ENCODE results near the gene ZNF574. TPM values are rescaled to one million over a fixed set of nuclear protein-coding genes. Genes with fewer than 3 reads are reported as not detected.

The ZNF574 gene
- total RNA-seq, 4 donors from 2014 or later: 28.4 to 52.1 (median 30.8) TPM

GRCh38 chr19:42048992-42049391 lies 27.0 kb upstream of the ZNF574 start:
- H3K4me3 ChIP-seq (ENCODE audit: low read depth, poor library complexity, severe bottlenecking): no peak overlapping the region
- no peak for TF ChIP-seq POLR2A (IDR thresholded peaks at IDR 0.05)
- TF ChIP-seq, protein P1, sequence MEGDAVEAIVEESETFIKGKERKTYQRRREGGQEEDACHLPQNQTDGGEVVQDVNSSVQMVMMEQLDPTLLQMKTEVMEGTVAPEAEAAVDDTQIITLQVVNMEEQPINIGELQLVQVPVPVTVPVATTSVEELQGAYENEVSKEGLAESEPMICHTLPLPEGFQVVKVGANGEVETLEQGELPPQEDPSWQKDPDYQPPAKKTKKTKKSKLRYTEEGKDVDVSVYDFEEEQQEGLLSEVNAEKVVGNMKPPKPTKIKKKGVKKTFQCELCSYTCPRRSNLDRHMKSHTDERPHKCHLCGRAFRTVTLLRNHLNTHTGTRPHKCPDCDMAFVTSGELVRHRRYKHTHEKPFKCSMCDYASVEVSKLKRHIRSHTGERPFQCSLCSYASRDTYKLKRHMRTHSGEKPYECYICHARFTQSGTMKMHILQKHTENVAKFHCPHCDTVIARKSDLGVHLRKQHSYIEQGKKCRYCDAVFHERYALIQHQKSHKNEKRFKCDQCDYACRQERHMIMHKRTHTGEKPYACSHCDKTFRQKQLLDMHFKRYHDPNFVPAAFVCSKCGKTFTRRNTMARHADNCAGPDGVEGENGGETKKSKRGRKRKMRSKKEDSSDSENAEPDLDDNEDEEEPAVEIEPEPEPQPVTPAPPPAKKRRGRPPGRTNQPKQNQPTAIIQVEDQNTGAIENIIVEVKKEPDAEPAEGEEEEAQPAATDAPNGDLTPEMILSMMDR (IDR thresholded peaks at IDR 0.05): no peak
- 36 to 48% methylated on average over 4 of the region's 4 CpGs for whole genome bisulfite sequencing, 2 donors
- intact Hi-C loops (cut with DNase I; ENCODE audit: low total_unique reads): no loop called here
- no peak for DNase-seq (ENCODE audit: low spot score in 2 of 2)

GRCh38 chr19:42051166-42052115 lies 24.5 kb upstream of the ZNF574 start:
- 67 to 70% methylated on average over 14 of the region's 14 CpGs for WGBS, 2 donors
- DNase-seq (ENCODE audit: low spot score in 2 of 2): peak in 1 of 2 donors; percentile 72
- H3K4me3 ChIP-seq (ENCODE audit: low read depth, poor library complexity, severe bottlenecking): no peak overlapping the region
- intact Hi-C loops (cut with DNase I; ENCODE audit: low total_unique reads): no loop called here
- TF ChIP-seq, protein P1 (IDR thresholded peaks at IDR 0.05): no peak
- TF ChIP-seq POLR2A (IDR thresholded peaks at IDR 0.05): no peak

DNA sequence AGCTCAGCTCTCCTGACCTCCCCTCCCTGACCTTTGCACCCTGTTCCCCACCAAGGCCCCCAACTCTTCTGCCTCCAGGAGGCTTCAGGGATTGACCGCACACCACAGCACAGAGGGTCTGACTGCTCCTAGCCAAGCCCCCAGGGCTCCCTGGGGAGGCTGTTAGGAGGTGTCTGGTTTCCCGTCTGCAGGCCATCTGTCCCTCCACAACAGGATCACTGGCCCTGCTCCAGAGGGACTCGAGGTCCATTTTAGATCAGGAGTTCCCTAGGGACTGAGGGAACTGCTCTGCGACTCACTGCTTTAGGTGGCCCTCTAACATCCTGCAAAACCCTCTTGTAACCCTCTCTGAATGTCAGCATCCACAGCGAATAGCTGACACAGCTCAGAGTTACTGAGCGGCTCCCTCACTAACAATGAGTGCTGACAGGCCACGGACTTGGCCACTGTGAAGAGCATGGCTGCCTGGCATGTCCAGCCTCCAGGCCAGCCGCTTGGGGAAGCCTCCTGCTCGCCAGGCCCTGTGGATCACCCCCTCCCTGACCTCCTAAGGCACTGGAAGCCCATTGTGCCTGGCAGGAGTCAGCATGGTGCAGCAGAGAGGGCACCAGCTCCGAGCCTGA lies 23.6 kb upstream of the ZNF574 start:
- no peak for DNase-seq (ENCODE audit: low spot score in 2 of 2)
- H3K4me3 ChIP-seq (ENCODE audit: low read depth, poor library complexity, severe bottlenecking): no peak overlapping the region
- WGBS, 2 donors: 61 to 62% methylated on average over 10 of the region's 10 CpGs
- no peak for TF ChIP-seq POLR2A (IDR thresholded peaks at IDR 0.05)
- TF ChIP-seq, protein P1 (IDR thresholded peaks at IDR 0.05): no peak
- intact Hi-C loops (cut with DNase I; ENCODE audit: low total_unique reads): no loop called here

DNA sequence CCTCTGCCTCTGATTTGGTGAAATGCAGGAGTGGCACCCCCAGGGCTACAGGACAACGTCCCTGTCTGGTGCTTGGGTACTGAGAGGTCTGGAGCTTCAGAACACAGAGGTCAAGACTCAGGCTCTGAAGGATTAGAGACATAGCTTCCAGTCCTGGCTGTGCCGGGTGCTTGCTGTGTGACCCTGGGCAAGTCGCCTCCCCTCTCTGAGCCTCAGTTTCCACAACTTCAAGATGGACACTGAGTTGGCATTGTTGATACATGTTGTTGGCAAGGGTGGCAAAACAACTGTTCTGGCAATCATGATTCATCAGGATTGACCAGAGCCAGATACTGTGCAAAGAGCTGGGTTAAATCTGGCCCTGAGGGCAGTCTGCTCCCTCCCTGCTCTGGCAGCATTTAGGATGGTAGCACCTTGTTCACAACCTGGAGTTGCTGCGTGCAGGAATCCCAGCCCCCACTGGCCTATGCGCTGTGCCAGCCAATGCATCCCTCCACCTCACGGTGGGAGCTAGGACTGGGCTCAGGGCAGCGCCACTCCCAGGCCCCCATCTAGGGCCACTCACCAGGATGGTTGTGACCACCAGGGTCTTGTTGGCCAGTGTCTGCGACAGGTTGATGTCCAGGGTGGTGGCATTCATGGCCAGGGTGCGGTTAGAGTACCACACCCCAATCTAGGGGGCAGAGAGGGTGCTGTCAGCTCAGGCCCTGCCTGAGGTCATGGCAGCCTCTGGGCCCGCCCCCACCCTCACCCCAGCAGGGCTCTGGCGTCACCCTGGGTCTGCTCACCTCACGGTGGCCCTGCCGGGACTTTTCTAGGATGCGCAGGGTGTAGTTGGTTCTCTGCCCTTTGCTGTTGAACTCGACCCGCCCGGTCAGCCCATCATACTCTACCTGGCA lies 22.7 kb upstream of the ZNF574 start:
- intact Hi-C loops (cut with DNase I; ENCODE audit: low total_unique reads): no loop called here
- WGBS, 2 donors: 64 to 68% methylated on average over 13 to 15 of the region's 17 CpGs
- TF ChIP-seq POLR2A (IDR thresholded peaks at IDR 0.05): no peak
- TF ChIP-seq, protein P1 (IDR thresholded peaks at IDR 0.05): no peak
- no peak for DNase-seq (ENCODE audit: low spot score in 2 of 2)
- H3K4me3 ChIP-seq (ENCODE audit: low read depth, poor library complexity, severe bottlenecking): no peak overlapping the region

DNA sequence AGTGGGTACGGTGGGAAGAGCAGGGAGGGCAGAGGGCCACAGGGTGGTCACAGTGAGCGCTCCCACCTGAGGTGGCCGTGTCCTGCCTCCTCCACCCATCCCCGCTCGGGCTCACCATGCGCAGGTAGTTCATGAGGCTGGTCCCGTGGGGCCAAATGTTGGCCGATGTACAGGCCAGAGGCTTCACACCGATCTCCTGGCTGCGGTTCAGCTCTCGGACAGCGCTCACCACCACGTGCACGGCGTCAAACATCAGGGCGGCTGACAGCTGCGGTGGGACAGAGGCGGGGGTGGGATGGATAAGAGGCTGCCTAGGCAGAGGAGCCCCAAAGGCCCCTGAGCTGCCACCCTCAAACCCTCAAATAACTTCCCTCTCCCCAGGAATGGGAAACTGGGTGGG lies 21.8 kb upstream of the ZNF574 start:
- intact Hi-C loops (cut with DNase I; ENCODE audit: low total_unique reads): no loop called here
- WGBS, 2 donors: 93% methylated on average over 15 to 18 of the region's 18 CpGs
- no peak for TF ChIP-seq POLR2A (IDR thresholded peaks at IDR 0.05)
- TF ChIP-seq, protein P1 (IDR thresholded peaks at IDR 0.05): no peak
- no peak overlapping the region for H3K4me3 ChIP-seq (ENCODE audit: low read depth, poor library complexity, severe bottlenecking)
- DNase-seq (ENCODE audit: low spot score in 2 of 2): no peak
